Endodermal cell (in vitro differentiated cells): ENCODE results near the gene CORO2A. TPM values are rescaled to one million over a fixed set of nuclear protein-coding genes. Genes with fewer than 3 reads are reported as not detected.

Source experiments
- DNase-seq: peaks from one replicate; pipeline ENCODE4 v3.0.0-alpha.2; 2017
- H3K27ac ChIP-seq: 2 replicates; pipeline ENCODE4 v1.5.1; 2013; ENCODE audit warnings: mild to moderate bottlenecking, low read depth, low read length, moderate library complexity
- H3K27me3 ChIP-seq: 2 replicates; pipeline ENCODE4 v1.6.1; 2013; ENCODE audit warnings: mild to moderate bottlenecking, low read length, moderate library complexity; ENCODE audit not compliant: insufficient read depth, control insufficient read depth, poor library complexity, severe bottlenecking
- H3K36me3 ChIP-seq: 2 replicates; pipeline ENCODE4 v1.7.0; 2013; ENCODE audit warnings: mild to moderate bottlenecking, low read length, moderate library complexity; ENCODE audit not compliant: control insufficient read depth, insufficient read depth
- H3K4me1 ChIP-seq: one replicate; pipeline ENCODE4 v1.7.0; 2013; ENCODE audit warnings: low read length; ENCODE audit not compliant: control insufficient read depth, insufficient read depth
- H3K4me3 ChIP-seq: 2 replicates; pipeline ENCODE4 v1.5.1; 2013; ENCODE audit warnings: mild to moderate bottlenecking, low read length, moderate library complexity
- H3K9ac ChIP-seq: 2 replicates; pipeline ENCODE4 v1.6.1; 2013; ENCODE audit warnings: mild to moderate bottlenecking, low read length, moderate library complexity; ENCODE audit not compliant: poor library complexity, severe bottlenecking; ENCODE audit errors: extremely low read depth
- H3K9me3 ChIP-seq: 2 replicates; pipeline ENCODE4 v1.6.1; 2013; ENCODE audit warnings: mild to moderate bottlenecking, low read length, moderate library complexity; ENCODE audit not compliant: control insufficient read depth
- H3K27ac Mint-ChIP-seq: 2 replicates; pipeline ENCODE4 v1.8.0; 2020; ENCODE audit warnings: mixed read lengths
- H3K27me3 Mint-ChIP-seq: 2 replicates; pipeline ENCODE4 v1.8.0; 2021; ENCODE audit warnings: mild to moderate bottlenecking, mixed read lengths; ENCODE audit not compliant: insufficient read depth
- H3K36me3 Mint-ChIP-seq: 2 replicates; pipeline ENCODE4 v1.8.0; 2020; ENCODE audit warnings: low read depth, mixed read lengths
- H3K4me1 Mint-ChIP-seq: 2 replicates; pipeline ENCODE4 v1.8.0; 2020; ENCODE audit warnings: mixed read lengths
- H3K4me3 Mint-ChIP-seq: 2 replicates; pipeline ENCODE4 v1.8.0; 2020; ENCODE audit warnings: mild to moderate bottlenecking, moderate library complexity, mixed read lengths
- H3K9me3 Mint-ChIP-seq: 2 replicates; pipeline ENCODE4 v1.8.0; 2020; ENCODE audit warnings: mild to moderate bottlenecking, mixed read lengths
- CTCF ChIP-seq: fragments of 200-600 bp; sonication (generic); conservative IDR thresholded peaks from 2 replicates; pipeline ENCODE4 v1.5.0; 2021; ENCODE audit warnings: antibody characterized with exemption, mild to moderate bottlenecking
- WGBS, 2 experiments: methylation state at CpG; one replicate each; pipeline versions ENCODE4 v1.1.5 to v1.1.7; 2013; ENCODE audit warnings: missing lambda C conversion rate in 2 of 2, mixed read lengths in 1 of 2; ENCODE audit not compliant: insufficient coverage in 1 of 2, insufficient read length in 1 of 2; 5-methylcytosine and 5-hydroxymethylcytosine counted together
- total RNA-seq, 2 donors: library from RNA; stranded (reverse); fragmentation: NEBNext Ultra II Directional in 1 of 2; extraction: Animal tissue kit (Norgen Biotek cat#: 25700) in 1 of 2; gene quantifications; 2 replicates in 1 of 2; 3 replicates in 1 of 2; pipeline ENCODE4 v1.2.1, GENCODE V29; 2021

Gene CORO2A
- total RNA-seq, 2 donors from 2014 or later = 21.0 to 22.8 TPM

GRCh38 chr9:98134702-98135557 is 57.5 kb downstream of the CORO2A start:
- Mint-ChIP-seq H3K9me3 (no peaks in the 10 kb centered on the region), H3K27me3 (no peaks in the 10 kb centered on the region), H3K4me3 (no peak overlapping the region), H3K27ac (no peak overlapping the region), H3K4me1 (peaks cover 8% of the 10 kb centered on the region), H3K36me3 (peaks cover 35% of the 10 kb centered on the region)
- Histone ChIP-seq H3K9me3 (no peaks in the 10 kb centered on the region), H3K9ac (no peak overlapping the region), H3K4me1 (peaks cover 10% of the 10 kb centered on the region), H3K27me3 (no peaks in the 10 kb centered on the region), H3K27ac (no peak overlapping the region), H3K36me3 (peaks cover 11% of the 10 kb centered on the region), H3K4me3 (no peak overlapping the region)
- DNase-seq = peak; percentile 20
- WGBS, 2 experiments = 94 to 99% methylated on average over 11 to 12 of the region's 12 CpGs
- TF ChIP-seq CTCF = no peak

- 88 to 91% methylated on average over 13 to 14 of the region's 14 CpGs for WGBS, 2 experiments
- peak; percentile 45 for DNase-seq
- Histone ChIP-seq H3K36me3 (peaks cover 11% of the 10 kb centered on the region), H3K4me1 (peaks cover 10% of the 10 kb centered on the region), H3K4me3 (no peak overlapping the region), H3K27ac (no peak overlapping the region), H3K9me3 (no peaks in the 10 kb centered on the region), H3K9ac (no peak overlapping the region), H3K27me3 (no peaks in the 10 kb centered on the region)
- Mint-ChIP-seq H3K4me3 (no peak overlapping the region), H3K27ac (no peak overlapping the region), H3K4me1 (peaks cover 8% of the 10 kb centered on the region), H3K36me3 (peaks cover 35% of the 10 kb centered on the region), H3K9me3 (no peaks in the 10 kb centered on the region), H3K27me3 (no peaks in the 10 kb centered on the region)
- no peak for TF ChIP-seq CTCF
These were observed 59.4 kb downstream of the CORO2A start for GRCh38 chr9:98132806-98133631.

- TF ChIP-seq CTCF = no peak
- H3K9ac ChIP-seq = no peak overlapping the region
- H3K27me3 ChIP-seq = no peaks in the 10 kb centered on the region
- peaks cover 8% of the 10 kb centered on the region for H3K4me1 Mint-ChIP-seq
- H3K27ac ChIP-seq = no peak overlapping the region
- peaks cover 11% of the 10 kb centered on the region for H3K36me3 ChIP-seq
- DNase-seq = no peak
- no peaks in the 10 kb centered on the region for H3K27me3 Mint-ChIP-seq
- H3K9me3 ChIP-seq = no peaks in the 10 kb centered on the region
- 93% methylated on average over 5 to 9 of the region's 9 CpGs for WGBS, 2 experiments
- H3K9me3 Mint-ChIP-seq = no peaks in the 10 kb centered on the region
- H3K4me1 ChIP-seq = peaks cover 10% of the 10 kb centered on the region
- no peak overlapping the region for H3K4me3 Mint-ChIP-seq
- H3K27ac Mint-ChIP-seq = no peak overlapping the region
- no peak overlapping the region for H3K4me3 ChIP-seq
- H3K36me3 Mint-ChIP-seq = peaks cover 38% of the 10 kb centered on the region
These were observed 60.3 kb downstream of the CORO2A start for GRCh38 chr9:98132158-98132557.
